Measurements from ENCODE around the gene LRPAP1.
"Not testable (repeated sequence)": the region's sequence is repeated elsewhere in the genome, so short reads cannot be mapped to it uniquely, and the experiment has no call there.

Gene LRPAP1

DNA sequence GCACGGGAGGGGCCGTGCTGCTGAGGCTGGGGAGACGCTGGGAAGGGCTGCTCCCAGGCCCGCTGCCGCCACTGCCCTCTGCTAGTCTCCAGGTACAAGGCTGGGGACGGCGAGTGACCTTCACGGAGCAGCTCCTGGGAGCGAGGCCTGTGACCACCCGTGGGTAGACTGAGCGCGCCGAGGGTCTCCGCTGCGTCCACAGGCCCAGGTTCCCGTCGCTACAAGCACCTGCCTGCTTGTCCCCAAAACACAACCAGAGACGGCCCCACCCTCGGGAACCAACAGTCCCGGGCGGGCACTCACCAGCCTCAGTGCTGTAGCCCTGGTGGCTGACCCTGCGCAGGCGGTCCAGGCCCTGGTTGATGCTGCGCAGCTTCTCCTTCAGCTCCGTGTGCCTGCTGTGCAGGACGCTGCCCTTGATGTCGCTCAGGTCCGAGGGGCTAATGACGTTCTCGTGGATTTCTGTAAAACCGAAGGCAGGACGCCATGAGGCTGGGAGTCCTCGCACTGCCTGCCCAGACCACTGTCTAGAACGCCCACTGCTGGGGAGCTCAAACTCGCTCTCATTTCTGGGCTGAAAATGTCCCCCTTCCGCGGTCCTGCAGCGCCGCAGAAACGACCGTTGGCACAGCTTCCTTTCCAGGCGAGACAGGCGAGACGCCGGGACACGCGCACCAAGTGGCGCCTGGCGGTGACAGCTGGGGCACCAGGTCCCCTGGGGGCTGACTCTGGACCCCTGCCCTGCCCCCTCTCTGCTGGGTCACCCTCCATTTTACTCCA, 14.3 kb downstream of the LRPAP1 start:
- no peak for DNase-seq

GRCh38 chr4:3516836-3517730, 15.1 kb downstream of the LRPAP1 start:
- DNase-seq: no peak

GRCh38 chr4:3516061-3516835, 16.0 kb downstream of the LRPAP1 start:
- no peak for DNase-seq

- DNase-seq: no peak
These were observed 16.6 kb downstream of the LRPAP1 start for GRCh38 chr4:3515646-3516045.

GRCh38 chr4:3514806-3515501, 17.3 kb downstream of the LRPAP1 start:
- DNase-seq: no peak

GRCh38 chr4:3514221-3514780, 17.9 kb downstream of the LRPAP1 start:
- no peak for DNase-seq

DNA sequence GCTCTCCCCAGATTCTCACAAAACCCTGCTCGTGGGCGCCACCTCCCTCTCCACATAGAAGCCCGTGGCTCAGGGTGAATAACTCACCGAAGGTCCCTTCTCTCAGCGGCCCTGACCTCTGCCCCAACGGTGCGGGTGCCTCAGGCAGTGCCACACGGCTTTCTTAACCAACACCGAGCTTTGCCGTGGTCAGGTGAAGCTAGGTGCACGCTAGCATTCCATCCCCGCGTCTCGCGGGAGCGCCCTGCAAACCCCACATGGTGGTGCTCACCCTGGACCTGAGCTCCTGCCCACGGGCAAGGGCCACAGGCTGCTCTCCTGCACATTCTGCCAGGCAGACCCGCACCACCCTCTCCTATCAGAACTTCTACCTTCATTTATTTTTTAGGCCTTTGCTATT, 18.4 kb downstream of the LRPAP1 start:
- no peak for DNase-seq

GRCh38 chr4:3512719-3513118, 19.5 kb downstream of the LRPAP1 start:
- DNase-seq: no peak

DNA sequence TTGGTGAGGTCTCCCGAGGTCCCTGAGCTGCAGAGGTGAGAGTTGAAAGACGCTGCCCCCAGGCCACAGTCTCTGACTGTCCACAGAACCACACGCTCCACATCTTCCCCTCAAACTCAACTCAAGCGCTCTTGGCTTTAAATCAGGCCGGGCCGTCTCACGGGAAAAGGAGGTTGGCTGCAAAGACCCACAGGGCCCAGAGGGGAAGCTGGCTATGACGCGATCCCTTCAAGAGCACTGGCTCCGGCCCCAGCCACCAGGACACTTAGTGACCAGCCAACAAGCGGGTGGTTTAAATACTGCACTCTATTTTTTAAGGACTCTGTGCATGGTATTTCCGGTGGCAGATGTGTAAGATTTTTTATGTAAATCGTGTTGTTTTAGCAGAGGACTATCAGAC, 19.9 kb downstream of the LRPAP1 start:
- DNase-seq: no peak

DNA sequence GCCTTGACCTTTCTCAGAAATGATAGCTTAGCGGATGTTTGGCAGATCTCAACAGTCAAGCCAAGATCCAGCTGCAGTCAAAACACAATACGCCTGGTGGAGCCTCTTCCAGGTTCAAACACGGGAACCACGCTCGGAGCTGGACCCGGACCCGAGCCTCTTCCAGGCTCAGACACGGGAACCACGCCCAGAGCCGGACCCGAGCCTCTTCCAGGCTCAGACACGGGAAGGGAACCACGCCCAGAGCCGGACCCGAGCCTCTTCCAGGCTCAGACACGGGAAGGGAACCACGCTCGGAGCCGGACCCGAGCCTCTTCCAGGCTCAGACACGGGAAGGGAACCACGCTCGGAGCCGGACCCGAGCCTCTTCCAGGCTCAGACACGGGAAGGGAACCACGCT, 20.6 kb downstream of the LRPAP1 start:
- DNase-seq: not testable (repeated sequence)

DNA sequence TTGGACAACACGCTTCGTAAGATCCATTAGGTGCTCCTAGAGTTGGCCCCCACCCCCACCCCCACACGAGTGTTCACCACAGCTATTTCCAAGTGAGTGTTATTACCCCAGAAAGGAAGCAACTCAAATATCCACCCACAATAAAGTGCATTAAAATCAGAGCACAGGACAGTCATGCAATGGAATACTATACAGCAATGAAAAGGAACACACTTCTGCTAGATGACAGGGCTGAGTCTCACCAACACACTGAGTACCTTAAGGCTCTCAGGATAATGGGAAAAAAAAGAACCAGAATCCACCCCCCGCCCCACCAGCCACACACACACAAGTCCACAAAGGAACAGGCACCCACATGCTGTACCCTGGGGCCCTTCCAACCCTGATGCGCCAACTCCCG, 21.0 kb downstream of the LRPAP1 start:
- no peak for DNase-seq

DNA sequence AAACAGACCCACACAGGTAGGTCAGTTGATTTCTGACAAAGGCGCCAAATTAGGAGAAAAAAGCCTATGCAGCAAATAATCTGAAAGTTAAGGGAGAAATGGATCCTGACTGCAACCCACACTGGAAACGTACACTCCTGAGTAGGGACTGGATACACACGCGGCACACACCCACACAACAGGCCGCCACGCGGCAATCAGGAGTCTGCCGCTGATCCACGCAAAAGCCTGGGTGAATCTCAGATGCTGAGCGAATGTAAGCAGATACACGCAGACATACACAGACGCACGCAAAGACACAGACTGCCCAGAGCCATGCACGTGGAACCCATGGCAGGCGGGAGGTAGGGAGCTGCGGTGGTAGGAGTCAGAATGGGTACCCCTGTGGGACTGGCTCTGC, 21.7 kb downstream of the LRPAP1 start:
- DNase-seq: no peak

DNA sequence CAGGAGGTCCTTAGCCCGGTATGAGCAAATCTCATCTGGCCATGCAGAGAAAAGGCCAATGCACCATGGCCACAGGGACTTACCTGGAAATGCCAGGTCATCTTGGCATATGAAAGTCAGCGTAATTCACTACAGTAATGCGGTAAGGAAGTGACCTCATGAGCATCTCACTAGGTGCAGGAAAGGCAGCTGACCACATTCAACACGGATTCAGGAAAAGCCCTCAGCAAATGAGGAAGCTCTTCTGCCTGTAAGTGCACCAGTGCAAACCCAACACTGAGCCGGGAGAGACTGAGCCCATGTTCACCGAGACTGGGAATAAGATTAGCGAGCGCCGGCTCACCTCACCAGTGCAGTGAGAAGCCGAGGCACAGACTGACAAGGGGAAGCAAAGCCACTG, 23.7 kb downstream of the LRPAP1 start:
- DNase-seq: no peak

DNA sequence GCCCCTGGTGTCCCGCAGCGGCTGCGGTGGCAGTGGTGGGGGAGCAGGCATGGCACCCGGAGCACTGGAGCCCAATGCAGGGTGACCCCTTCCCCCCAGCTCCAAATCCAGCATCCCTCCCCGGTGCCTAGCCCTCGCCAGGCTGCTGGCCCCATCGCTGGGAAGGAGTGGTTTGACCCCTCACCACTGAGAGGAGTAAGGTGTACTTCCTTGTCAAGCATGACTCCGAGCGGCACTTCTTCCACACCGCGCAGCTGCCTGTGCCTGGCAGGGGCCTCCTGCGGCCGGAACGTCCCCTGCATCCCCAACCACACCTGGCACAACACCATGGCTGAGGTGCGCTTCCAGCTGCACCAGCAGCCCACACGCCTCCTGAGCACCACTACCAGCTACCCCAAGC, 27.0 kb downstream of the LRPAP1 start:
- no peak for DNase-seq

GRCh38 chr4:3502941-3503936, 29.0 kb downstream of the LRPAP1 start:
- no peak for DNase-seq

GRCh38 chr4:3501825-3502425, 30.3 kb downstream of the LRPAP1 start:
- DNase-seq: no peak

DNA sequence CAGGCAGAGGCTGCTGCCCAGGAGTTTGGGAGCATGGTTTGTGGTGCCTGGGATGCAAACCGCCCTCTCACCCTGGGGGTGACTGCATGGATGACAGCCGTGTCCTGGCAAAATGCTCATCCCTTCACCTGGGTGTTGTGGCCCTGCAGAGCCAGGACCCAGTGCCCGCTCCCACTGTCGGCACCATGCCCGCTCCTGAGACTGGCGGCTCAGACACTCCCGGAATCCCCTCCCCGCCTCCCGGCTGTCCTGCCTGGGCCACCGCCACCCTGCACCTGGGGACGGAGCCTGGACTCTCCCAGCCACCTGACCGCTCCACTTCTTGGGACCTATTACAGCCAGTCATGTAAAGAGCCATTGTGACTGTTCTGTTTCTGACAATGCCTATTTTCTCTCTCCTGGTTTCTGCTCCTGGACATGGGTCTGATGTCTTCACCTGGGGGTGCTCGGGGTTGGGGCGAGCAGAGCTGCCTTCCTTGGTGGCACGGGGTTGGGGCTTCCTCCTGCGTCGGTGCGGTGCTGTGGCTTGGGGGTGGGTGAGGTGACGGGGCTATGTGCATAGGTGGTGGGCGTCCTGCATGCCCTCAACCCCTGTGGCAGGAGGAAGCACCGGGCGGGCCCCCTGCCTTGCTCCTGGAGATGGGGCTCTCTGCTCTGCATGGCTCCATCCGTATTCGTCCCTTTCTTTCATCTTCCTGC, 30.9 kb downstream of the LRPAP1 start:
- DNase-seq: no peak

- DNase-seq: no peak
These were observed 31.6 kb downstream of the LRPAP1 start for GRCh38 chr4:3500634-3501101.

DNA sequence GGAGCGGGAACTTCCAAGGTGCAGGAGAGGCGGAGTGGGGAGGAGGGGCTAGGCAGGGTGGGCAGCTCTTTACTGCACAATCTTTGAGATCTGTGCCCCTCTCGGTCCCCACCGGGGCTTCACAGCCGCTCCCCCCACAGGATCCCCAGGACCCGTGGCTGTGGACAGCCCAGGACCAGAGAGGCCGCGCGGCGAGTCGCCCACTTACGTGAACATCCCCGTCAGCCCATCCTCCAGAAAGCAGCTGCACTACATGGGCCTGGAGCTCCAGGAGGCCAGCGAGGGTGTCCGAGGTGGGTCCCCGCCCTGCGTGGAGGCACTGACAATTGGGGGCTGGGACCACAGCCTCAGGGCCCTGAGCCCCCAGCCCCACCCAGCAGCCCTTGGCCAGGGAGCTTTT, 32.1 kb downstream of the LRPAP1 start:
- DNase-seq: no peak

DNA sequence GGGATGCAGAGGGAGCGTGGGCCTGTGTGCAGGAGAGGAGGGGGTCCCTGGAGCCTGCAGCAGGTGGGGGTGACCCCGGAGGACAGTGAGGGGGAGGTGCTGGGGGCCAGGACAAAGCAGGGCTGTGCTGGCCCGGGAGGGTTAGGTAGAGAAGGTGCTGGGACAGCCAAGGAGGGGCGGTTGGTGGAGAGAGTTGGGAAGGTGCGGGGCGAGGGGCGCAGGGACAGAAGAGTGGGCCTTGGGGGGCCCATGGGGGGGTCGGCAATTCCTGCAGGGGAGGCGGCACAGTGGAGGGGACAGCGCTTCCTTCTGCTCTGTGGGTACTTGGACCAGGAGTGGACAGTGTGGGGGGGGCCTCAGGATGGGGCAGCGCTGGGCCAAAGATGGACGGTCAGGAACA, 32.5 kb downstream of the LRPAP1 start:
- DNase-seq: no peak

Measured in CD4-positive, alpha-beta T cell treated with Interleukin-4 for 4 hours (primary cell).